Calu3 (cell line): Measurements from ENCODE around the gene LMF1. TPM values are rescaled to one million over a fixed set of nuclear protein-coding genes. Genes with fewer than 3 reads are reported as not detected.

Experiments
- BruUV-seq: library from RNA; stranded (reverse); fragments of 400-500 nt; replicated peaks from 2 replicates; lab custom pipeline; 2021; lab: Mats Ljungman, UMichigan
- CTCF ChIA-PET: fragments of 300-600 bp; sonication (Branson Sonifier 250); formaldehyde crosslinking; loops from one replicate; lab custom pipeline; 2022; ENCODE audit warnings: antibody characterized with exemption; lab: Charles Lee
- DNase-seq: peaks from one replicate; pipeline ENCODE4 v3.0.0; 2022
- H3K27ac Mint-ChIP-seq: one replicate; pipeline ENCODE4 v1.8.0; 2022; ENCODE audit warnings: mixed read lengths; ENCODE audit not compliant: unreplicated experiment
- H3K27me3 Mint-ChIP-seq: one replicate; pipeline ENCODE4 v1.8.0; 2022; ENCODE audit warnings: mixed read lengths; ENCODE audit not compliant: unreplicated experiment
- H3K36me3 Mint-ChIP-seq: one replicate; pipeline ENCODE4 v1.8.0; 2022; ENCODE audit warnings: mild to moderate bottlenecking, moderate library complexity, mixed read lengths; ENCODE audit not compliant: insufficient read depth, unreplicated experiment
- H3K4me1 Mint-ChIP-seq: one replicate; pipeline ENCODE4 v1.8.0; 2022; ENCODE audit warnings: mild to moderate bottlenecking, low read depth, mixed read lengths; ENCODE audit not compliant: unreplicated experiment
- H3K4me3 Mint-ChIP-seq: one replicate; pipeline ENCODE4 v1.8.0; 2022; ENCODE audit warnings: mild to moderate bottlenecking, low read depth, moderate library complexity, mixed read lengths; ENCODE audit not compliant: unreplicated experiment
- H3K9me3 Mint-ChIP-seq: one replicate; pipeline ENCODE4 v1.8.0; 2022; ENCODE audit warnings: low read depth, mixed read lengths; ENCODE audit not compliant: unreplicated experiment
- CTCF ChIP-seq: fragments of 200-600 bp; IDR thresholded peaks from one replicate; pipeline ENCODE4 v1.8.0; 2022; ENCODE audit warnings: antibody characterized with exemption; ENCODE audit not compliant: unreplicated experiment
- intact Hi-C: fragments of 100-400 bp; cut with micrococcal nuclease; formaldehyde crosslinking; loops from one replicate; pipeline ENCODE4 v1.10.0; 2022; ENCODE audit not compliant: unreplicated experiment
- total RNA-seq: library from RNA; stranded (reverse); gene quantifications from 2 replicates; pipeline ENCODE4 v1.2.3, GENCODE V29; 2022

LMF1 gene
- total RNA-seq, 1 experiment from 2014 or later: 31.9 TPM

- no peak for DNase-seq
- intact Hi-C loops: no loop called here
- Mint-ChIP-seq H3K27me3 (peaks cover 97% of the 10 kb centered on the region), H3K4me3 (no peak overlapping the region), H3K9me3 (no peaks in the 10 kb centered on the region), H3K27ac (no peak overlapping the region), H3K36me3 (peaks cover 2% of the 10 kb centered on the region), H3K4me1 (no peaks in the 10 kb centered on the region)
- CTCF ChIA-PET: interaction anchor here (0.6 kb wide), 1 partner anchor 249 kb away, joined by 7 read pairs; no protein-coding TSS in a partner anchor
- BruUV-seq: no TSS peak
- TF ChIP-seq CTCF: no peak
Observed at GRCh38 chr16:1010251-1010650, 39.5 kb upstream of the LMF1 start.

- Mint-ChIP-seq H3K27ac (no peak overlapping the region), H3K9me3 (no peaks in the 10 kb centered on the region), H3K27me3 (peaks cover 96% of the 10 kb centered on the region), H3K4me1 (no peaks in the 10 kb centered on the region), H3K36me3 (peaks cover 3% of the 10 kb centered on the region), H3K4me3 (no peak overlapping the region)
- TF ChIP-seq CTCF: no peak
- CTCF ChIA-PET: interaction anchor here (0.6 kb wide), 2 partner anchors 25 to 250 kb away, joined by 3 to 7 read pairs; no protein-coding TSS in a partner anchor
- intact Hi-C loops: no loop called here
- no TSS peak for BruUV-seq
- DNase-seq: no peak
Observed at GRCh38 chr16:1009358-1010150, 38.8 kb upstream of the LMF1 start.

- Mint-ChIP-seq H3K36me3 (peaks cover 3% of the 10 kb centered on the region), H3K4me3 (no peak overlapping the region), H3K4me1 (no peaks in the 10 kb centered on the region), H3K9me3 (no peaks in the 10 kb centered on the region), H3K27ac (no peak overlapping the region), H3K27me3 (peaks cover 81% of the 10 kb centered on the region)
- TF ChIP-seq CTCF: no peak
- intact Hi-C loops: no loop called here
- CTCF ChIA-PET: no interaction called here
- no TSS peak for BruUV-seq
- no peak for DNase-seq
Observed at GRCh38 chr16:1008085-1008484, 37.3 kb upstream of the LMF1 start.

GRCh38 chr16:1007284-1007850, 36.6 kb upstream of the LMF1 start:
- Mint-ChIP-seq H3K9me3 (no peaks in the 10 kb centered on the region), H3K4me1 (no peaks in the 10 kb centered on the region), H3K27me3 (peaks cover 77% of the 10 kb centered on the region), H3K36me3 (peaks cover 10% of the 10 kb centered on the region), H3K4me3 (no peak overlapping the region), H3K27ac (no peak overlapping the region)
- no peak for TF ChIP-seq CTCF
- CTCF ChIA-PET: interaction anchor here (0.6 to 1.1 kb wide), 3 partner anchors 10 to 34 kb away, joined by 3 read pairs; no protein-coding TSS in a partner anchor
- no TSS peak for BruUV-seq
- intact Hi-C loops: no loop called here
- peak; percentile 63 for DNase-seq
